Measurements from ENCODE around the gene MAPKAP1.

MAPKAP1 gene

GRCh38 chr9:125431741-125432271 lies 275.2 kb downstream of the MAPKAP1 start:
- no peak for TF ChIP-seq CTCF (IDR thresholded peaks at IDR 0.05; ENCODE audit: low read depth, low read length)
- DNase-seq (ENCODE audit: low read depth in 2 of 2): no peak
- H3K4me3 ChIP-seq (replicated peaks in 1 of 2; ENCODE audit: low read depth in 2 of 2, low read length in 2 of 2): no peak overlapping the region

- H3K4me3 ChIP-seq (replicated peaks in 1 of 2; ENCODE audit: low read depth in 2 of 2, low read length in 2 of 2): no peak overlapping the region
- DNase-seq (ENCODE audit: low read depth in 2 of 2): no peak
Measured at GRCh38 chr9:125431012-125431305, 276.0 kb downstream of the MAPKAP1 start.

GRCh38 chr9:125430161-125431011 lies 276.6 kb downstream of the MAPKAP1 start:
- DNase-seq (ENCODE audit: low read depth in 2 of 2): no peak
- H3K4me3 ChIP-seq (replicated peaks in 1 of 2; ENCODE audit: low read depth in 2 of 2, low read length in 2 of 2): no peak overlapping the region
- TF ChIP-seq CTCF (IDR thresholded peaks at IDR 0.05; ENCODE audit: low read depth, low read length): no peak

More at GRCh38 chr9:125431012-125431305, 276.0 kb downstream of the MAPKAP1 start:
- TF ChIP-seq CTCF (IDR thresholded peaks at IDR 0.05; ENCODE audit: low read depth, low read length): no peak

- no peak overlapping the region for H3K4me3 ChIP-seq (replicated peaks in 1 of 2; ENCODE audit: low read depth in 2 of 2, low read length in 2 of 2)
- no peak for DNase-seq (ENCODE audit: low read depth in 2 of 2)
- no peak for TF ChIP-seq CTCF (IDR thresholded peaks at IDR 0.05; ENCODE audit: low read depth, low read length)
Measured at GRCh38 chr9:125429476-125430160, 277.4 kb downstream of the MAPKAP1 start.

- no peak for TF ChIP-seq CTCF (IDR thresholded peaks at IDR 0.05; ENCODE audit: low read depth, low read length)
- DNase-seq (ENCODE audit: low read depth in 2 of 2): no peak
- H3K4me3 ChIP-seq (replicated peaks in 1 of 2; ENCODE audit: low read depth in 2 of 2, low read length in 2 of 2): no peak overlapping the region
Measured at GRCh38 chr9:125428902-125429467, 278.0 kb downstream of the MAPKAP1 start.

- peak in 1 of 2 donors; percentile 17 for DNase-seq (ENCODE audit: low read depth in 2 of 2)
- no peak overlapping the region for H3K4me3 ChIP-seq (replicated peaks in 1 of 2; ENCODE audit: low read depth in 2 of 2, low read length in 2 of 2)
- TF ChIP-seq CTCF (IDR thresholded peaks at IDR 0.05; ENCODE audit: low read depth, low read length): peak; percentile 49
Measured at GRCh38 chr9:125428060-125428901, 278.7 kb downstream of the MAPKAP1 start.
